ENCODE results near the gene PRDM16. TPM values are rescaled to one million over a fixed set of nuclear protein-coding genes. Genes with fewer than 3 reads are reported as not detected.

PRDM16 gene
- polyA plus RNA-seq, 1 experiment: 0.06 TPM

DNA sequence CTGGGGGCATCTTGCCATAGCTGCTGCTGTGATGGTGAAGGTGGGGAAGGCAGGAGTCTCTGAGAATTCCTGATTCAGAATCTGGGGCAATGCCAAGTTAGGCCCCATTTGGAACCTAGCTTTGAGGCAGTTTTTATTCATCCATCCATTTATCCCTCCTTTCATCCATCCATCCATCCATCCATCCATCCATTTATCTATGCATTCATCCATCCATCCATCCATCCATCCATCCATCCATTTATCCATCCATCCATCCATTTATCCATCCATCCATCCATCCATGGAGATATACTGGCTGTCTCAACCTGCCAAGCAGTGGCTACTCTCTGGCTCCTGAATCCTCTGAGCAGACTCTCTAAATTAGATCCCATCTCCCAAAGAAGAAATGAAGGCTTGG, 83.1 kb downstream of the PRDM16 start:
- Histone ChIP-seq H3K27ac (ENCODE audit: low read depth, low read length) (no peak overlapping the region), H3K27me3 (ENCODE audit: control insufficient read depth, insufficient read depth, low read length) (no peaks in the 10 kb centered on the region), H3K9me3 (ENCODE audit: control insufficient read depth, insufficient read depth, low read length) (peaks cover 20% of the 10 kb centered on the region), H3K4me3 (ENCODE audit: low read depth, low read length) (no peak overlapping the region)
- ChIA-PET POLR2A (no interaction called here), CTCF (no interaction called here)
- DNase-seq (ENCODE audit: low read depth, low spot score): no peak
- TF ChIP-seq, protein P1, sequence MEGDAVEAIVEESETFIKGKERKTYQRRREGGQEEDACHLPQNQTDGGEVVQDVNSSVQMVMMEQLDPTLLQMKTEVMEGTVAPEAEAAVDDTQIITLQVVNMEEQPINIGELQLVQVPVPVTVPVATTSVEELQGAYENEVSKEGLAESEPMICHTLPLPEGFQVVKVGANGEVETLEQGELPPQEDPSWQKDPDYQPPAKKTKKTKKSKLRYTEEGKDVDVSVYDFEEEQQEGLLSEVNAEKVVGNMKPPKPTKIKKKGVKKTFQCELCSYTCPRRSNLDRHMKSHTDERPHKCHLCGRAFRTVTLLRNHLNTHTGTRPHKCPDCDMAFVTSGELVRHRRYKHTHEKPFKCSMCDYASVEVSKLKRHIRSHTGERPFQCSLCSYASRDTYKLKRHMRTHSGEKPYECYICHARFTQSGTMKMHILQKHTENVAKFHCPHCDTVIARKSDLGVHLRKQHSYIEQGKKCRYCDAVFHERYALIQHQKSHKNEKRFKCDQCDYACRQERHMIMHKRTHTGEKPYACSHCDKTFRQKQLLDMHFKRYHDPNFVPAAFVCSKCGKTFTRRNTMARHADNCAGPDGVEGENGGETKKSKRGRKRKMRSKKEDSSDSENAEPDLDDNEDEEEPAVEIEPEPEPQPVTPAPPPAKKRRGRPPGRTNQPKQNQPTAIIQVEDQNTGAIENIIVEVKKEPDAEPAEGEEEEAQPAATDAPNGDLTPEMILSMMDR (IDR thresholded peaks at IDR 0.05; ENCODE audit: low read depth, low read length): no peak

DNA sequence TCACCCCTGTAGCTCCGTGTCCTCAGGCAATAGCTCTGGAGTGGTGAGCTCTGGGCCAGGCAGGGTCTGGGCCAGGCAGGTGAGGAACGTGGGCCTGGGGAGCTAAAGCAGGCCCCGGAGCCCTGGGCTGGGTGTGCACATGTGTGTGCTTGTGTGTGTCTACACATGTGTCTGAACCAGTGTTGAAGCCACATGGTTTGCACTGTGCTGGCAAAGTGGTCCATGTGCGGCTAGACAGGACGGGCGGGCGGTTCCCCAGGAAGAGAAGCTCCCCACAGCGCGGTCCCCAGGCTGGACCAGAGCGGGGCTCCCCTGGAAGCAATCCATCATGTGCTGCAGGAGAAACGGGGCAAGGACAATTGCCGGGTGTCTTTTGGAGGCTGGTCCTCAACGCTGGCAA, 84.2 kb downstream of the PRDM16 start:
- TF ChIP-seq, protein P1 (IDR thresholded peaks at IDR 0.05; ENCODE audit: low read depth, low read length): no peak
- Histone ChIP-seq H3K27ac (ENCODE audit: low read depth, low read length) (no peak overlapping the region), H3K9me3 (ENCODE audit: control insufficient read depth, insufficient read depth, low read length) (peaks cover 10% of the 10 kb centered on the region; the same call in 1 of the 2 replicates), H3K4me3 (ENCODE audit: low read depth, low read length) (no peak overlapping the region), H3K27me3 (ENCODE audit: control insufficient read depth, insufficient read depth, low read length) (no peaks in the 10 kb centered on the region)
- CTCF ChIA-PET: no interaction called here
- POLR2A ChIA-PET: no interaction called here
- DNase-seq (ENCODE audit: low read depth, low spot score): no peak

DNA sequence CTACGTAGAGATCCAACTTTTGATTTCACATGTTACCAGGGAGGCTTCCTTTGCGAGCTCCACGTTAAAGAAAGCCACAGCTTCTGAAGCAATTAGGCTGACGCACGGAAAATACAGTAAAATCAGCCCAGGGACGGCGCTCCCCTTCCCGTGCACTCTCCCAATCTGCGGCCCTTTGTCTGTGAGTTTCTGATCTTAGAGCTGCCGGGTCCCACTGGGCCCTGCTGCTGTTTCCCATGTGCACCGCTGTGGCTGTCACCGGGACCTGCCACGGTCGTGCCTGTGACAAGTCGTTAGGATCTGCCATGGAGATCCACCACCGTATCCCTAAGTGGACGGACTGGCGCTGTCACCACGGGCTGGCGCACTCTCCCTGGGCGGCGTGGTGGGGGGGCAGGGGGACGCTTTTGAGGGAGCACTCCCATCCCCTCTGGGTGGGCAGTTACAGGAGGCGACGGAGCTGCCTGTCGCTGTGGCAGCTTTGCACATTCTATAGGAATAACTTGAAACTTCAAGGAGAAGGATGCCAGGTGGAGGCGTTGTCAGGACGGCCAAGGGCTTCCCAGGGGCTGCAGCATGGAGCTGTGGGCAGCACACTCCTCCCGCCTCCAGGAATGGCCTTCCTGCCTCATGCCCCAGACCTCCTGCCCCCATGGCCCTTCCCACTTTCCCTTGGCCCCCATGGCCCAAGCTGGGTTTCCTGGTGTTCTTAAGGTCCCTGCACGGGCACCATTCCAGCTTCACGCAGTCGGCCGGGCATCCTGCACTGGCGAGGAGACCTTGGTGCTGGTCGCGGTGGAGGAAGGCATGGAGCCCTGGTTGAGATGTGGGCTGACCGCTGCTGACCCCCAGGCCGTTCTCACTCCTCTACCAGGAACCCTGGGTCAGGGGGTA, 85.1 kb downstream of the PRDM16 start:
- H3K27ac ChIP-seq (ENCODE audit: low read depth, low read length): no peak overlapping the region
- CTCF ChIA-PET: no interaction called here
- no peak overlapping the region for H3K4me3 ChIP-seq (ENCODE audit: low read depth, low read length)
- TF ChIP-seq, protein P1 (IDR thresholded peaks at IDR 0.05; ENCODE audit: low read depth, low read length): no peak
- POLR2A ChIA-PET: no interaction called here
- H3K9me3 ChIP-seq (ENCODE audit: control insufficient read depth, insufficient read depth, low read length): peaks cover 6% of the 10 kb centered on the region; the same call in 1 of the 2 replicates
- DNase-seq (ENCODE audit: low read depth, low spot score): no peak
- no peaks in the 10 kb centered on the region for H3K27me3 ChIP-seq (ENCODE audit: control insufficient read depth, insufficient read depth, low read length)

DNA sequence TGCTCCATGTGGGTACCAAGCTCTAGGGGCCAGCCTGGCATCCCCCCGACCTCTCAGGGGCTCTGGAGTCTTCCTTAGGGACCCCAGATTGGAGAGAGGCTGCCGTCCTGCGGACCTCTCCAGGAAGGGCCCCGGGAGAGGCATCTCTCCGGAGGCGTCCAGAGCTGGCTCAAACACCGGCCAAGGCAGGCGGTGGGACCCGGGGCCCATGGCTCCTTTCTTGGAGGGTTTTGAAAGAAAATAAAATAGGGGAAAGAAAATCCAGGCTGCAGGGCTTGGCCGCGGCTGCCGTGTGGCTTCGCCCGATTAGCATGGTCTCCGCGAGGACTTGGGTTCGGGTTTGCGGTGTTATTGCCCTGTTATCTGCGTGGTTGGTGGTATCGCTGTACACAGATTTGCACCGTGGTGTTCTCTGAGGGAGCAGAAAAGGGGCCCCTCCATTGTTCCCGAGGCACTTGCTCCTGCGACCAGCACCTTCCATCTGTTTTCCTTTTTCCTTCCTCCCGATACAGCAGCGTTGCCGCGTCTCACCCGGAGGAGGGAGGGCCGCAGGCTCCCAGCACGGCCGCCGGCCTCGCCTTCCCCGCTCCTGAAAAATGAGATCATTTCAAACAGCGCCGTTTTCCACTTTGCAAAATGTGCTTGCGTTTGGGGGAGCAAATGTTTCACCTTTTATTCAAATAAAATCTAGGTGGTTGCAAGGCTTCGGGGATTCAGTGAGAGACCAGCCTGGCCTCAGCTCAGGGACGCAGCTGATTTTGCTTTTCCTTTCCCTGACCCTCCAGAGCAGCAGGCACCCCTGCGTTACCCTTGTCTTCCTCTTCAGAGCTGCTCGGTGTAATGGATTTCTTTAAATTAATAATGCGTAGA, 86.3 kb downstream of the PRDM16 start:
- Histone ChIP-seq H3K4me3 (ENCODE audit: low read depth, low read length) (no peak overlapping the region), H3K27me3 (ENCODE audit: control insufficient read depth, insufficient read depth, low read length) (no peaks in the 10 kb centered on the region), H3K27ac (ENCODE audit: low read depth, low read length) (no peak overlapping the region), H3K9me3 (ENCODE audit: control insufficient read depth, insufficient read depth, low read length) (no peaks in the 10 kb centered on the region; the same call in 1 of the 2 replicates)
- ChIA-PET POLR2A (no interaction called here), CTCF (no interaction called here)
- no peak for DNase-seq (ENCODE audit: low read depth, low spot score)
- TF ChIP-seq, protein P1 (IDR thresholded peaks at IDR 0.05; ENCODE audit: low read depth, low read length): no peak

DNA sequence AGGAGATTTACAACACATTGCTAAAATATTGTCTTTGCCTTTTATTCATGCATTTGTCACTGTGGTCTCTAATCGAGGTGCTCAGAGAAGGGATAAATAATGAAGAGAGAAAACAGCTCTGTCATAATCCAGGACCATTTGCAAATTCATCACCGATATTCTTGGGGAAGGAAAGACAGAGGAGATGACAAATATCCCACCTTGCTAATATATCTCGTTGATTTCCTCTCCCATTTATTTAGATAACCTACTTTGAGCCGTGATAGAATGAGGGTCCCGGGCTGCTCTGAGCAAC, 86.9 kb downstream of the PRDM16 start:
- DNase-seq (ENCODE audit: low read depth, low spot score): no peak
- no peaks in the 10 kb centered on the region; the same call in 1 of the 2 replicates for H3K9me3 ChIP-seq (ENCODE audit: control insufficient read depth, insufficient read depth, low read length)
- ChIA-PET POLR2A (no interaction called here), CTCF (no interaction called here)
- no peak overlapping the region for H3K4me3 ChIP-seq (ENCODE audit: low read depth, low read length)
- no peaks in the 10 kb centered on the region for H3K27me3 ChIP-seq (ENCODE audit: control insufficient read depth, insufficient read depth, low read length)
- TF ChIP-seq, protein P1 (IDR thresholded peaks at IDR 0.05; ENCODE audit: low read depth, low read length): no peak
- H3K27ac ChIP-seq (ENCODE audit: low read depth, low read length): no peak overlapping the region

Measured in AG04450 (cell line).